ENCODE results near the gene PCCA. TPM values are rescaled to one million over a fixed set of nuclear protein-coding genes. Genes with fewer than 3 reads are reported as not detected.
A peak's percentile ranks its signal among the peaks of the same experiment; 100 is the strongest.
"Not testable (repeated sequence)": the region's sequence is repeated elsewhere in the genome, so short reads cannot be mapped to it uniquely, and the experiment has no call there.

The PCCA gene
- total RNA-seq, 1 experiment from 2014 or later: 16.2 TPM

GRCh38 chr13:100240109-100240779 is 151.4 kb downstream of the PCCA start:
- DNase-seq (ENCODE audit: low read depth): peak; percentile 9

- DNase-seq (ENCODE audit: low read depth): no peak
Observed at GRCh38 chr13:100244431-100244830, 155.5 kb downstream of the PCCA start.

- no peak for DNase-seq (ENCODE audit: low read depth)
Observed at GRCh38 chr13:100245104-100245503, 156.2 kb downstream of the PCCA start.

GRCh38 chr13:100247937-100248336 is 159.0 kb downstream of the PCCA start:
- no peak for DNase-seq (ENCODE audit: low read depth)

- no peak for DNase-seq (ENCODE audit: low read depth)
Observed at GRCh38 chr13:100254002-100254401, 165.1 kb downstream of the PCCA start.

- DNase-seq (ENCODE audit: low read depth): no peak
Observed at GRCh38 chr13:100262404-100262803, 173.5 kb downstream of the PCCA start.

- no peak for DNase-seq (ENCODE audit: low read depth)
Observed at GRCh38 chr13:100266026-100266425, 177.1 kb downstream of the PCCA start.

- peak; percentile 81 for DNase-seq (ENCODE audit: low read depth)
Observed at GRCh38 chr13:100269837-100270236, 180.9 kb downstream of the PCCA start.

GRCh38 chr13:100273138-100273537 is 184.2 kb downstream of the PCCA start:
- no peak for DNase-seq (ENCODE audit: low read depth)

GRCh38 chr13:100273552-100273951 is 184.7 kb downstream of the PCCA start:
- DNase-seq (ENCODE audit: low read depth): no peak

GRCh38 chr13:100274942-100275506 is 186.1 kb downstream of the PCCA start:
- DNase-seq (ENCODE audit: low read depth): peak; percentile 84

GRCh38 chr13:100275746-100276145 is 186.9 kb downstream of the PCCA start:
- DNase-seq (ENCODE audit: low read depth): peak; percentile 32

- no peak for DNase-seq (ENCODE audit: low read depth)
Observed at GRCh38 chr13:100280681-100281080, 191.8 kb downstream of the PCCA start.

GRCh38 chr13:100282306-100282705 is 193.4 kb downstream of the PCCA start:
- not testable (repeated sequence) for DNase-seq (ENCODE audit: low read depth)

- no peak for DNase-seq (ENCODE audit: low read depth)
Observed at GRCh38 chr13:100290165-100290801, 201.4 kb downstream of the PCCA start.

GRCh38 chr13:100291624-100292023 is 202.7 kb downstream of the PCCA start:
- DNase-seq (ENCODE audit: low read depth): no peak

GRCh38 chr13:100297413-100297812 is 208.5 kb downstream of the PCCA start:
- no peak for DNase-seq (ENCODE audit: low read depth)

GRCh38 chr13:100298116-100298681 is 209.3 kb downstream of the PCCA start:
- DNase-seq (ENCODE audit: low read depth): no peak

GRCh38 chr13:100298691-100299090 is 209.8 kb downstream of the PCCA start:
- no peak for DNase-seq (ENCODE audit: low read depth)

GRCh38 chr13:100300243-100300642 is 211.3 kb downstream of the PCCA start:
- DNase-seq (ENCODE audit: low read depth): no peak

- no peak for DNase-seq (ENCODE audit: low read depth)
Observed at GRCh38 chr13:100300708-100301107, 211.8 kb downstream of the PCCA start.

- DNase-seq (ENCODE audit: low read depth): no peak
Observed at GRCh38 chr13:100301418-100301817, 212.5 kb downstream of the PCCA start.

- DNase-seq (ENCODE audit: low read depth): no peak
Observed at GRCh38 chr13:100302391-100302790, 213.5 kb downstream of the PCCA start.
